22Rv1 (cell line): ENCODE data around the gene GPR85.

Experiments
- H3K27ac ChIP-seq: fragments of 450-650 bp; 2 replicates; pipeline ENCODE4 v1.5.1; 2017
- CTCF ChIP-seq: fragments of 450-650 bp; IDR thresholded peaks from 2 replicates; pipeline ENCODE4 v1.5.1; 2017; ENCODE audit warnings: mild to moderate bottlenecking
- ZFX ChIP-seq: fragments of 450-650 bp; IDR thresholded peaks from 2 replicates; pipeline ENCODE4 v1.6.1; 2017; ENCODE audit warnings: antibody characterized with exemption, borderline replicate concordance

Gene GPR85

GRCh38 chr7:113094517-113095249 is 8.1 kb upstream of the GPR85 start:
- H3K27ac ChIP-seq: no peak overlapping the region
- TF ChIP-seq ZFX (no peak), CTCF (no peak)

- no peak for TF ChIP-seq CTCF
- no peak for TF ChIP-seq ZFX
- no peak overlapping the region for H3K27ac ChIP-seq
Measured at GRCh38 chr7:113093561-113093960, 6.9 kb upstream of the GPR85 start.

GRCh38 chr7:113092762-113093161 is 6.1 kb upstream of the GPR85 start:
- TF ChIP-seq CTCF (no peak), ZFX (no peak)

GRCh38 chr7:113087071-113087998 is 708 bp upstream of the GPR85 start:
- no peak for TF ChIP-seq ZFX
- TF ChIP-seq CTCF: no peak
- peak overlapping the region; percentile 77 for H3K27ac ChIP-seq

More at GRCh38 chr7:113092762-113093161, 6.1 kb upstream of the GPR85 start:
- H3K27ac ChIP-seq: no peak overlapping the region

- H3K27ac ChIP-seq: no peak overlapping the region
- TF ChIP-seq CTCF: no peak
- TF ChIP-seq ZFX: no peak
Measured at GRCh38 chr7:113085781-113086390, 741 bp downstream of the GPR85 start.

GRCh38 chr7:113084496-113085172 is 2.0 kb downstream of the GPR85 start:
- no peak for TF ChIP-seq ZFX
- no peak for TF ChIP-seq CTCF
- no peak overlapping the region for H3K27ac ChIP-seq
